Measurements from ENCODE around the gene IGSF8. TPM values are rescaled to one million over a fixed set of nuclear protein-coding genes. Genes with fewer than 3 reads are reported as not detected.

IGSF8 gene
- total RNA-seq, 4 donors from 2014 or later = 24.3 to 36.5 (median 28.2) TPM

DNA sequence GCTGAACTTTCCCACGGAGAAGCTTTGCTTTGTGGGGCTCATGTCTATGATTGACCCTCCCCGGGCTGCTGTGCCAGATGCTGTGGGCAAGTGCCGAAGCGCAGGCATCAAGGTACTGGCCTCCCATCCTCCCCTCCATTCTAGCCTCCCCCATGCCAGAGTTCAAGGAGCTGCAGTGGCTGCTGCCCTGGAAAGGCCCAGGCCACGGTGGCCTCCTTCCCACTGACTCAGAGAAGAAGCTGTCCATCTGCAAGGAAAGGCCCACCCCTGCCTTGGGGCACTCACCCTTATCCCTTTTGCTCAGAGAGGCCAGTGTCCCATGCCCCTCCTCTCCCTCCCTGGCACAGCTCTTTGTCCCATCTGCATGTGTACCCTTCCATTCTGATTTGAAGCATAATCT lies 32.1 kb upstream of the IGSF8 start:
- no peak overlapping the region for H3K27ac ChIP-seq
- WGBS, 2 donors = 91 to 100% methylated on average over 1 to 4 of the region's 5 CpGs
- no peaks in the 10 kb centered on the region for H3K36me3 ChIP-seq
- peaks cover 0 to 3% of the 10 kb centered on the region in 2 donors for H3K4me1 ChIP-seq
- no peak overlapping the region for H3K4me3 ChIP-seq (replicated peaks in 1 of 3)
- intact Hi-C loops (cut with DNase I) = no loop called here
- H3K9me3 ChIP-seq = no peaks in the 10 kb centered on the region
- no peak for TF ChIP-seq POLR2A (IDR thresholded peaks at IDR 0.05)
- TF ChIP-seq, protein P1, sequence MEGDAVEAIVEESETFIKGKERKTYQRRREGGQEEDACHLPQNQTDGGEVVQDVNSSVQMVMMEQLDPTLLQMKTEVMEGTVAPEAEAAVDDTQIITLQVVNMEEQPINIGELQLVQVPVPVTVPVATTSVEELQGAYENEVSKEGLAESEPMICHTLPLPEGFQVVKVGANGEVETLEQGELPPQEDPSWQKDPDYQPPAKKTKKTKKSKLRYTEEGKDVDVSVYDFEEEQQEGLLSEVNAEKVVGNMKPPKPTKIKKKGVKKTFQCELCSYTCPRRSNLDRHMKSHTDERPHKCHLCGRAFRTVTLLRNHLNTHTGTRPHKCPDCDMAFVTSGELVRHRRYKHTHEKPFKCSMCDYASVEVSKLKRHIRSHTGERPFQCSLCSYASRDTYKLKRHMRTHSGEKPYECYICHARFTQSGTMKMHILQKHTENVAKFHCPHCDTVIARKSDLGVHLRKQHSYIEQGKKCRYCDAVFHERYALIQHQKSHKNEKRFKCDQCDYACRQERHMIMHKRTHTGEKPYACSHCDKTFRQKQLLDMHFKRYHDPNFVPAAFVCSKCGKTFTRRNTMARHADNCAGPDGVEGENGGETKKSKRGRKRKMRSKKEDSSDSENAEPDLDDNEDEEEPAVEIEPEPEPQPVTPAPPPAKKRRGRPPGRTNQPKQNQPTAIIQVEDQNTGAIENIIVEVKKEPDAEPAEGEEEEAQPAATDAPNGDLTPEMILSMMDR (IDR thresholded peaks at IDR 0.05) = no peak
- DNase-seq = no peak
- no peaks in the 10 kb centered on the region for H3K27me3 ChIP-seq

DNA sequence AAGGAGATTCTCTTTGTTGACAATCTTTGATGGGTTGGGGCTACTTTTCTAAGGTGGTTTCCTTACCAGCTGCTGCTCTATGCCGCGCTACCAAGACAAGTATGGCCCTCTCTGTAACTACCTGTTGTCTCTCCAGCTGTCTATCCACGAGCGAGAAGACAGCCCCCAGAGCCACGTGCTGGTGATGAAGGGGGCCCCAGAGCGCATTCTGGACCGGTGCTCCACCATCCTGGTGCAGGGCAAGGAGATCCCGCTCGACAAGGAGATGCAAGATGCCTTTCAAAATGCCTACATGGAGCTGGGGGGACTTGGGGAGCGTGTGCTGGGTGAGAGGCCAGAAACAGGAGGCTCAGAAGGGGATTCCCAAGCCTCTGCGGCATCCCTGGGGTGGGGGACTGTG lies 31.5 kb upstream of the IGSF8 start:
- Histone ChIP-seq H3K27ac (no peak overlapping the region), H3K27me3 (no peaks in the 10 kb centered on the region), H3K36me3 (no peaks in the 10 kb centered on the region), H3K4me1 (peaks cover 0 to 8% of the 10 kb centered on the region in 2 donors), H3K4me3 (replicated peaks in 1 of 3) (no peak overlapping the region), H3K9me3 (no peaks in the 10 kb centered on the region)
- intact Hi-C loops (cut with DNase I) = no loop called here
- 89 to 96% methylated on average over 6 to 11 of the region's 11 CpGs for WGBS, 2 donors
- no peak for DNase-seq
- TF ChIP-seq, protein P1 (IDR thresholded peaks at IDR 0.05) = no peak
- no peak for TF ChIP-seq POLR2A (IDR thresholded peaks at IDR 0.05)

DNA sequence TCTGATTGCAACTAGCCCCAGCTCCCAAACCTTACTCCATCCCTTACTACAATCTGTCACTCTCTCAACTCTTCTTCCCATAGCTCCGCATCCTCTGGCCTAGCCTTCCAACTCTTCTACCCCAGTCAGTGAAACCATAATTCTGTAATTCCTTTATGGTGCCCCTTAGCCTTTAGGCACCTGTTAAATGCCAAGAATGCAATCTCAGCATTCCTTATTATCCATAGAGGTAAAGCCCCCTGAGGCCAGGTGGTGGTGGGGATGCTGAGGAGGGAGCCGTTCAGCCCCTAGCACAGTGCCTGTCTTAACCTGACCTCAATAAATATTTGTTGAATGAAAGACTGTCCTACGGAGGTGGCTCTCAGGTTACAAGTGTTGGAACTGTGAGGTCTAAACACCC lies 31.1 kb upstream of the IGSF8 start:
- intact Hi-C loops (cut with DNase I) = no loop called here
- H3K27ac ChIP-seq = no peak overlapping the region

DNA sequence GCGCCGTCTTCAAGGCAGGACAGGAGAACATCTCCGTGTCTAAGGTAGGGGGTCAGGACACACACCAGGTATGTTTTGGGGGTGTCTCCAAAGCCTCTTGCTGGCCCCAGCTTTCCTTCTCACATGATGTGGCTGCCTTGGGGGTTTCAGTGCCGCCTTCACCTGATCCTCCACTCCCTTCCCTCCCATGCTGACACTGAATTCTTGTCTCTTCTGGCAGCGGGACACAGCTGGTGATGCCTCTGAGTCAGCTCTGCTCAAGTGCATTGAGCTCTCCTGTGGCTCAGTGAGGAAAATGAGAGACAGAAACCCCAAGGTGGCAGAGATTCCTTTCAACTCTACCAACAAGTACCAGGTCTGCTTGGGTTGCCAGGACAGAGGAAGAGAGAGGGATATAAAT lies 30.6 kb upstream of the IGSF8 start:
- intact Hi-C loops (cut with DNase I) = no loop called here
- no peaks in the 10 kb centered on the region for H3K9me3 ChIP-seq
- 93 to 94% methylated on average over 5 of the region's 5 CpGs for WGBS, 2 donors
- peaks cover 0 to 13% of the 10 kb centered on the region in 2 donors for H3K4me1 ChIP-seq
- DNase-seq = no peak
- H3K27me3 ChIP-seq = no peaks in the 10 kb centered on the region
- no peak overlapping the region for H3K27ac ChIP-seq
- no peak for TF ChIP-seq POLR2A (IDR thresholded peaks at IDR 0.05)
- TF ChIP-seq, protein P1 (IDR thresholded peaks at IDR 0.05) = no peak
- H3K4me3 ChIP-seq (replicated peaks in 1 of 3) = no peak overlapping the region
- H3K36me3 ChIP-seq = no peaks in the 10 kb centered on the region

More for the DNA sequence above, 31.1 kb upstream of the IGSF8 start:
- DNase-seq = no peak
- peaks cover 0 to 12% of the 10 kb centered on the region in 2 donors for H3K4me1 ChIP-seq
- 85 to 88% methylated on average over 3 of the region's 3 CpGs for WGBS, 2 donors
- H3K9me3 ChIP-seq = no peaks in the 10 kb centered on the region
- H3K4me3 ChIP-seq (replicated peaks in 1 of 3) = no peak overlapping the region
- no peaks in the 10 kb centered on the region for H3K27me3 ChIP-seq
- TF ChIP-seq POLR2A (IDR thresholded peaks at IDR 0.05) = no peak
- TF ChIP-seq, protein P1 (IDR thresholded peaks at IDR 0.05) = no peak
- H3K36me3 ChIP-seq = no peaks in the 10 kb centered on the region

DNA sequence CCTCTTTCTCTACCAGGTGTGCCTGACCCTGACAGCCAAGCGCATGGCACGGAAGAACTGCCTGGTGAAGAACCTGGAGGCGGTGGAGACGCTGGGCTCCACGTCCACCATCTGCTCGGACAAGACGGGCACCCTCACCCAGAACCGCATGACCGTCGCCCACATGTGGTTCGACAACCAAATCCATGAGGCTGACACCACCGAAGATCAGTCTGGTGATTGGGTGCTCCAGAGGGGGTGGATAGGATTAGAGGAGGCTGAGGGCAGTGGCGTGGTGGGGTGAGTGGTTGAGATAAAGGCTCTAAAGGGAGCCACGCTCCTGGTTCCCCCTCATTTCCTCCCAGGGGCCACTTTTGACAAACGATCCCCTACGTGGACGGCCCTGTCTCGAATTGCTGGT lies 30.2 kb upstream of the IGSF8 start:
- H3K36me3 ChIP-seq = no peaks in the 10 kb centered on the region
- DNase-seq = no peak
- H3K27ac ChIP-seq = no peak overlapping the region
- H3K4me1 ChIP-seq = peaks cover 0 to 13% of the 10 kb centered on the region in 2 donors
- H3K9me3 ChIP-seq = no peaks in the 10 kb centered on the region
- no peaks in the 10 kb centered on the region for H3K27me3 ChIP-seq
- intact Hi-C loops (cut with DNase I) = no loop called here
- TF ChIP-seq, protein P1 (IDR thresholded peaks at IDR 0.05) = no peak
- TF ChIP-seq POLR2A (IDR thresholded peaks at IDR 0.05) = no peak
- no peak overlapping the region for H3K4me3 ChIP-seq (replicated peaks in 1 of 3)
- WGBS, 2 donors = 90 to 91% methylated on average over 18 of the region's 18 CpGs

All from thyroid gland (tissue), 4 donors.